Measurements from ENCODE around the gene CPLANE2.

GRCh38 chr1:16267690-16268180 is 30.8 kb upstream of the CPLANE2 start:
- no peak for TF ChIP-seq CTCF (conservative IDR thresholded peaks at IDR 0.05; ENCODE audit: low read depth, low read length)
- TF ChIP-seq EZH2 (IDR thresholded peaks at IDR 0.05; ENCODE audit: borderline replicate concordance, low read depth, low read length, poor library complexity, severe bottlenecking): no peak

All from A673 (cell line).